ENCODE measurements around the gene DEFB114. TPM values are rescaled to one million over a fixed set of nuclear protein-coding genes. Genes with fewer than 3 reads are reported as not detected.

Gene DEFB114
- total and polyA plus RNA-seq, 9 donors, result not detected

GRCh38 chr6:49987749-49988148 is 23.8 kb upstream of the DEFB114 start:
- TF ChIP-seq EP300 (IDR thresholded peaks at IDR 0.05) (no peak), CTCF (IDR thresholded peaks at IDR 0.05) (no peak), POLR2A (IDR thresholded peaks at IDR 0.05) (no peak)
- no peak overlapping the region for H3K27ac ChIP-seq
- no peaks in the 10 kb centered on the region for H3K27me3 ChIP-seq
- 89 to 92% (median 89%) methylated on average over 2 of the region's 2 CpGs for WGBS, 3 donors
- DNase-seq, result no peak
- H3K4me1 ChIP-seq (ENCODE audit: insufficient read depth), result no peaks in the 10 kb centered on the region
- no peak overlapping the region for H3K4me3 ChIP-seq
- no peaks in the 10 kb centered on the region for H3K9me3 ChIP-seq
- intact Hi-C loops (cut with DNase I), result no loop called here
- H3K36me3 ChIP-seq, result no peaks in the 10 kb centered on the region

- Histone ChIP-seq H3K36me3 (no peaks in the 10 kb centered on the region), H3K27me3 (no peaks in the 10 kb centered on the region), H3K27ac (no peak overlapping the region), H3K4me1 (ENCODE audit: insufficient read depth) (no peaks in the 10 kb centered on the region), H3K9me3 (no peaks in the 10 kb centered on the region), H3K4me3 (no peak overlapping the region)
- TF ChIP-seq CTCF (IDR thresholded peaks at IDR 0.05) (no peak), POLR2A (IDR thresholded peaks at IDR 0.05) (no peak), EP300 (IDR thresholded peaks at IDR 0.05) (no peak)
- DNase-seq, result no peak
- 13 to 47% (median 21%) methylated on average over 1 of the region's 1 CpG for WGBS, 3 donors
- intact Hi-C loops (cut with DNase I), result no loop called here
Measured at GRCh38 chr6:49986551-49986950, 22.6 kb upstream of the DEFB114 start.

GRCh38 chr6:49982046-49982445 is 18.1 kb upstream of the DEFB114 start:
- WGBS, 3 donors, result 87 to 95% (median 91%) methylated on average over 2 of the region's 2 CpGs
- TF ChIP-seq CTCF (IDR thresholded peaks at IDR 0.05), result no peak
- TF ChIP-seq POLR2A (IDR thresholded peaks at IDR 0.05), result no peak
- TF ChIP-seq EP300 (IDR thresholded peaks at IDR 0.05), result no peak
- H3K27me3 ChIP-seq, result no peaks in the 10 kb centered on the region
- no peak for DNase-seq
- H3K36me3 ChIP-seq, result no peaks in the 10 kb centered on the region
- H3K4me1 ChIP-seq (ENCODE audit: insufficient read depth), result no peaks in the 10 kb centered on the region
- intact Hi-C loops (cut with DNase I), result no loop called here
- no peak overlapping the region for H3K27ac ChIP-seq
- H3K9me3 ChIP-seq, result no peaks in the 10 kb centered on the region
- H3K4me3 ChIP-seq, result no peak overlapping the region

- Histone ChIP-seq H3K27me3 (no peaks in the 10 kb centered on the region), H3K4me1 (ENCODE audit: insufficient read depth) (no peaks in the 10 kb centered on the region), H3K9me3 (no peaks in the 10 kb centered on the region), H3K4me3 (no peak overlapping the region), H3K36me3 (no peaks in the 10 kb centered on the region), H3K27ac (no peak overlapping the region)
- no peak for DNase-seq
- intact Hi-C loops (cut with DNase I), result no loop called here
- WGBS, 3 donors, result 9 to 28% (median 10%) methylated on average over 1 of the region's 1 CpG
- TF ChIP-seq POLR2A (IDR thresholded peaks at IDR 0.05), result no peak
- TF ChIP-seq CTCF (IDR thresholded peaks at IDR 0.05), result no peak
- TF ChIP-seq EP300 (IDR thresholded peaks at IDR 0.05), result no peak
Measured at GRCh38 chr6:49980898-49981297, 16.9 kb upstream of the DEFB114 start.

- H3K4me1 ChIP-seq (ENCODE audit: insufficient read depth), result no peaks in the 10 kb centered on the region
- H3K9me3 ChIP-seq, result no peaks in the 10 kb centered on the region
- H3K27me3 ChIP-seq, result no peaks in the 10 kb centered on the region
- WGBS, 3 donors, result 88 to 92% (median 91%) methylated on average over 4 of the region's 4 CpGs
- H3K36me3 ChIP-seq, result no peaks in the 10 kb centered on the region
- intact Hi-C loops (cut with DNase I), result no loop called here
- no peak for DNase-seq
- TF ChIP-seq CTCF (IDR thresholded peaks at IDR 0.05) (no peak), POLR2A (IDR thresholded peaks at IDR 0.05) (no peak), EP300 (IDR thresholded peaks at IDR 0.05) (no peak)
- H3K4me3 ChIP-seq, result no peak overlapping the region
- no peak overlapping the region for H3K27ac ChIP-seq
Measured at GRCh38 chr6:49979584-49979983, 15.6 kb upstream of the DEFB114 start.
